ENCODE measurements around the gene FBLN1.
A peak's percentile ranks its signal among the peaks of the same experiment; 100 is the strongest.

The FBLN1 gene

DNA sequence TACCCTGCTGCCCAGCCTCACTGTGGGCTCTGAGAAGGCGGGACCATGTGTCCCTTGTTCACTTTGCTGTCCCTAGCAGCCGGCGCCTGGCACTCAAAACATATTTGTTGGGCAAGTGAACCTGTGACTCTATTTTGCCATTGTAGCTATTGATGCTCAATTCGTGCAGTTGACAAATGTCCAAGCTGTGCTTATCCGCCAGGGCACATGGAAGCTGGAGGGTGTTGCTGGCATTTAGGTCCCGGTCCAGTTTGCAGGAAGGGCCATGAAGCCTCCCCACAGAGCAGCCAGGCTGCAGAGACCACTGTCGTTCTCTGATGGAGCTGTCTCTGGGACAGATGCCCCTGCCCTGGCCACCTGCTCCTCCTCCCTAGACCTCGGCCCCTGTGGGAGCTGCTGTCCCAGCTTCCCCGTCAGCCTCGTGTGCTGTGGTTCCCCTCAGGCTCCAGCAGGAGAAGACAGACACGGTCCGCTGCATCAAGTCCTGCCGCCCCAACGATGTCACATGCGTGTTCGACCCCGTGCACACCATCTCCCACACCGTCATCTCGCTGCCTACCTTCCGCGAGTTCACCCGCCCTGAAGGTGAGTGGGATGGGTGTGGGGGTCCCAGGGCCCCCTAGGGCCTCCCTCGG, 71.5 kb downstream of the FBLN1 start:
- no peak for DNase-seq

DNA sequence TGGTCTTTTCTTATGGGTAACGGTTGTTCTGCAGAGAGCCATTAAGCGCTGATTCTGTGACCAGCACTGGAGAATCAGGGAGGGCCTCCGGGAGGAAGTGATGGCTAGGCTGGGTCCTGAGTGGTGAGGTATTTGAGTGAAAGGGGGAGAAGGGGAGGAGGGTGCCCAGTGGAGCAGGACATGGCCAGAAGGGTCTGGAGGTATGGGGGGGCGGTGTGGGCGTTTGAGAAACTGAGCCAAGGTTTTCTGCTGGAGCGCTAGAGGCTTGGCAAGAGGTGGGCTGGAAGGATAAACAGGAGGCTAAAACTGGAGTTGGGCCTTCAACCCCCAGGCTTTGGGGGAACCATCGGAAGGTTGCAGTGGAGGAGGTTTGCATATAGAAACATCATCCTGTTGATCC, 72.5 kb downstream of the FBLN1 start:
- DNase-seq, result no peak

- no peak for DNase-seq
Measured at GRCh38 chr22:45575607-45576272, 73.1 kb downstream of the FBLN1 start.

DNA sequence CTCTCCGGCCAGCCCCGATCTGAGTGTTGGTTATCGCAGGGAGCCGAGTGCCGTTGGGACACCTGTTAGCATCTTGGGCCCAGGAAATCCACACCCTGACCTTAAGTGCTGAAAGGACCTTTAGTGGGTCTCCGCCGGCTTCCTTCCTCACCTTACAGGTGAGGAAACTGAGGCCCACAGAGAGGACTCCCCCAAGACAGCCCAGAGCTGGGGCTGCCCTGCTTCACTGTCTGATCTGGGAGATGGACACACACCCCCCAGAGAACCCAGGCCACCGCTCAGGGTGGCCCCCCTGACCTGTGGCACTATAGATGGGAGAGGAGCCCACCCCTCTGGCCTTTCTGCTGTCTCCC, 73.6 kb downstream of the FBLN1 start:
- DNase-seq, result no peak

DNA sequence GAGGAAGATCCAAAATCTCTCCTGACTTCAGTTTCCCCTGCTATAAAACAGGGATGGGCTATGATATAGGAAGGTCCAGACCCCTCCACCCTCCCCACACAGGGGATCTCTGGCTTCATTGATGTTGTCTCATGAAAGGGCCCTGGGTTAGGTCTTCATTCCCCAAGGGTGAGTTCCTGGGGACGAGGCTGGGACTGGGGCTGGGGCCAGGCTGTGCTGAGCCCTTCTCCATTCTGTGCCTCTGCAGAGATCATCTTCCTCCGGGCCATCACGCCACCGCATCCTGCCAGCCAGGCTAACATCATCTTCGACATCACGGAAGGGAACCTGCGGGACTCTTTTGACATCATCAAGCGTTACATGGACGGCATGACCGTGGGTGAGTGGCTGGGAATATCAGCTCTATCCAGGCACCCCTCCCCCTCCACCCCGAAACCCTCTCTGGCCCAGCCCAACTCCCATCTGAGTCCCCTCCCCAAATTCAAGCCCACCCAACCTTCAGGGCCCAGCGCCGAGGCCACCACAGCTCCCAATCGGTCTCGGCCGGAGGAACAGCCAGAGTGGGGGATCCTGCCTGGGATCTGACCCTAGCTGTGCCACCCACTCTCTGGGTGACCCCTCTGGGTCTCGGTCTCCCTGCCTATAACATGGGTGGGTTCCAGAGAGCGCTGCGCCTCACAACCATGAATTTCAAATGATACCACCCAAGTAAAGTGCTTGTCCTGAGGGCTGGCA, 74.2 kb downstream of the FBLN1 start:
- no peak for DNase-seq

DNA sequence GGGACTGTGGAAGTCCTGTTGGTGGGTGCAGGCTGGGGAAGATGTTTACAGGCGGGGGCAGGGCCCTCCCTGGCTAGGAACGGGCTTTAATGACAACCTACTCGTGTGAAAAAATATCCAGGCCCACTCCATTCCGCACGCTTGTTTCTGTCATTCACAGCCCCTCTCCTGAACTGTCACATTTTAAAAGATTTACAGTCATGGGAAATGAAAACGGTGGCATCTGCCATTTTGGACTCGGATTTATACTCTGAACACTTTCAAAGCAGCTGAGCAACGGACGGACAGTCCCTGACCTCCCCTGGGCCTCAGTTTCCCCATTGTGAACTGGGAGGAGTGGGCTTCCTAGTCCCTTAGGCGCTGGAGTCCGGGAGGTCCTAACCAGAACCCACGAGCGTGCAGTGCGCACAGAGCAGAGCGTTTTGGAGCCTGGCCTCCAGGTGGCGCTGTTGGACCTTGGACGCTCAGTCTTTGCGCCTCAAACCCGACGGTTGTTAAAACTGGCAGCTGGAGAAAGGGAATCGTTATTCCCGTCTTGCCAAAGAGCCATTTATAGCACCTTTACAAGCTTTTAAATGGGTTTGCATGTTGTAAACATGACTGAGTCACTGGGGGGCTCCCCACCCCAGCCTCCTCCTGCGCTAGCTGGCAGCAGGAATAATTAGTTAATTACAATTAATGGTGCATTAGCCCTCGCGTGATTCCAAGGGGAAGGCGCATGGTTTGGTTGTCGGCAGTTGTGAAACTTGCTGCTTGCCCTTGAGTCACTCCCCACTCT, 75.3 kb downstream of the FBLN1 start:
- DNase-seq, result peak; percentile 53 to 79

GRCh38 chr22:45578524-45579147, 76.0 kb downstream of the FBLN1 start:
- no peak for DNase-seq

DNA sequence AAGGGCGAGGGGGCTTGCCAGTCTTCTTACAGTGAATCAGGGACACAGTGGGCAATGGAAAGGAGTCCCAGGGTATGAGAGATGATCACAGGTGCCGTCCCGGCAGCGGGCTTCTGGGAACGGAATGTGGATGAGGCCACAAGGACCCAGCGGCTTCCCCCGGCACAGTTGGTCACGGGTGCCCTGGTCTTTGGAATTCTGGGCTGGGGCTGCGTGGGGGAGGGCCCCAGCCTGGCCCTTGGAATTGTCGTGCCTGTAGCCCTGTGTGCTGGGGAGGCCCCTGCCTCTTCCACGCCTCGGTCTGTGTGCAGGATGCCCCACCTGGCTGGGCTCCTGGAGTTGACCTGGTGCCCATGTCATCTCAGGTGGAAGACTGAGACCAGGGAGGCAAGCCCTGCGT, 76.6 kb downstream of the FBLN1 start:
- DNase-seq, result no peak

DNA sequence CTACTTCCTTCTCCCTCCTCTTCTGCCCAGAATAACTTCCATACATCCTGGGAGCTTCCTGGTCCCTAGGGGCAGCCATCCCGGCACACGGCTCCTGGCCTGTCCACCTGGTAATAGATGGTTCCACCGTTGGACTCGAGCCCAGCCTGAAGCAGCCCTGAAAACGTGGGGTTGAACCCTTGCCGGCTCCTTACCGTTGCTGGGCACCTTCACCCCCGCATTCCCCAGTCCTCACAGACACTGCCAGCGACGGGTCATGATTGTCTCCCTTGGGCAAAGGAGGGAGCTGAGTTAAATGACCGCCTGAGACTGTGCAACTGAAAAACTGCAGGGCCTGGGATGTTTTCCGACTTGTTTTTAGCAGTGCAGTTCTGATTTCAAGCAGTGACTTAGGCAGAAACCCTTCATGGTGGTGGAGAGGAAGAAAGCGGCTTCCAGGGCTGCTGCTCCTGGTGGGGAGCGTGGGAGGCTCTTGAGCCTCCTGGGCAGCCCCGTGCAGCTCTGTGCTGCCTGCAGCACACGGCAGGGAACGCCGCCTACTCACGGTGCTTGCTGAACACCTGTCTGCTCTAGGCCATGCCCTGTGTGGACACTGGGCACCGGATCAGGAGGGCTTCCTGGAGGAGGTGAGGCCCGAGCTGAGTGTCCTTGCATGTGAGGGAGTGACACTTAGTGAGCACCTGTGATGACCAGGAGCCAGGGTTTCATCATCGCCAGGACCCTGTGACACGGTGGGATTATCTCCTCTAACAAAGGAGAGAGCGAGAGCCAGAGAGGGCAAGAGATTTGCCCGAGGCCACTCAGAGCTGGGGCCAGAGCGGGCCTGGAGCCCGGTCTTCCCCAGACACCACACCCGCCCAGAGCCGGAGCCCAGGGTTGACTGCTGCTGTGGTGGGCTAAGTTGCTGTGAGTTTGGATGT, 77.4 kb downstream of the FBLN1 start:
- DNase-seq, result no peak

- DNase-seq, result no peak
Measured at GRCh38 chr22:45580726-45581381, 78.2 kb downstream of the FBLN1 start.

DNA sequence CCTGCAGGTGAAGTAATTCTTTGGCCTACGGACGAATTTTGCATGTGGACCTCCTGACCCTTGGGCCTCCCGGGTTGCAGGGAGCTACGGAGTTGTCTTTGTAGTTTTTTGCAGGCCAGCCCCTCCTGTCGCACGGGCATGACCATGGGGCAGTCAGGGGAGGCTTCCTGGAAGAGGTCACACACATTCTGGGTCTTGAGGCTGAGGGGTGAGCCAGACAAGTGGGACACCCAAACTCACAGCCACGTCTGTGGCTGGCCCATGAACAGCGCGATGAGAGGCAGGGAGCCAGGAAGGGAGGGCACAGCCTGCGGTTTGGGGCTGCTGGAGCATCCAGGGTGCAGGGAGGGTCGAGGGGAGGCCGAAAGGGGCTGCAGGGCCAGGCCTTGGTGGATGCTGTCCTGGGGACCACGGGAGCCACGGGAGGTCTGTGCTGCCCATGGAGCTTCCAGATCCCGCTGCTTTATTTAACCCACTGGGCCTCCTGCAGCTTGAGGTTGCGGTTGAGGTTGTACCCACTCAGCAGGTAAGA, 78.9 kb downstream of the FBLN1 start:
- DNase-seq, result no peak

GRCh38 chr22:45582236-45582954, 79.7 kb downstream of the FBLN1 start:
- no peak for DNase-seq

- no peak for DNase-seq
Measured at GRCh38 chr22:45582955-45583320, 80.3 kb downstream of the FBLN1 start.

DNA sequence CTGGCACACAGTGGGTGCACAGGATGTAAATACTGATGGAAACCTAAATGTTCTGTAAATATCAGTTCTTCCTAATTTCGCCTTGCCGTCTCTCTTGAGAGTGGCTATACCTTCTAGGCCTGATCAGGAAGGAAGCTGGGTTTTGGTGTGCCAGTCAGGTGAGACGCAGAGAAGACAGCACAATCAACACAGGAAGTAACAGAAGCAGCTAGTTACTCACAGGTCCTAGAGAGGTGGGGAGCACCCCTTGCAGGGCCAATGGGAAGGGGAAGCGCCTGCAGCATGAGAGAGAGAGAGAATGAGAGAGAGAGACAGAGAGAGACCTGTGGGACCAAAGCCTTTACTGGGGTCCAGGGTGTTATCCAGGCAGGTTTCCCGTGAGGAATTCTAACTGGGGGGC, 80.8 kb downstream of the FBLN1 start:
- no peak for DNase-seq

GRCh38 chr22:45584121-45584570, 81.5 kb downstream of the FBLN1 start:
- no peak for DNase-seq

DNA sequence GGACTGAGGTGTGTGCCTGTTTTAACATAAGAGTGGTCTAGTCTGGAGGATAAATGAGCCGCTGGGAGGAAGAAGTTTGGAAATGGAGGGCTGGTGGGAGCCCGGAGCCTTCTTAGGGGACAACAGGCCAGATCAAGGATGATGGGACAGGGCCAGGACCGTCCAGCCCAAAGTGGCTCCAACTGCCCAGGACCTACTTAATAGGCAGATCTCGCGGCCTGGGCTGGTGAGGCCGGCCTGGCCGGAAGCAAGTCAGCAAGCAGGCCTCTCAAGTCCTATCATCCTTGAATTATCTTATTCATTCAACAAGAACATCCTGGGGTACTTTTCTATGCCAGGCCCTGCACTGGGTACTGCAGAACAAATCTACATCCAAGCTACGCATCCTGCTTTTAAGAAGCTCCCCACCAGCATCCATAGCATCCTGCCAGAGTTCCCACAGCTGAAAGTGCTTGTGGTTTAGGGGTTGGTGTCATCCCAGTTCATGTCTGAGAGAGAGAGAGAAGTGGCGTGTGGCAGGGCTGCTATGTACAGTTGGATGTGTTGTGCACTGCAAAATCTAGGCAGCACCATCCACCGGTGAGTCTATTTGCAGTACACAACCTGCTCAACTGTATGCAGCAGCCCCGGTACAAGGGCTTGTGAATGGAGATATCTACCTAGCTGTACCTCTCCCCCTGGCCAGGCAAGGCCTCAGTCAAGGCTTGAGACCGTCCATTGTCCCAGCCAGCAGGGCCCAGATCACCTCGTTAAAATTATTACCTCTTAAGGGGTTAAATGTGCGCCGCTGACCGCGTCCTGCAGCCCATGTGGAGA, 82.1 kb downstream of the FBLN1 start:
- no peak for DNase-seq

GRCh38 chr22:45585437-45585755, 82.7 kb downstream of the FBLN1 start:
- no peak for DNase-seq

DNA sequence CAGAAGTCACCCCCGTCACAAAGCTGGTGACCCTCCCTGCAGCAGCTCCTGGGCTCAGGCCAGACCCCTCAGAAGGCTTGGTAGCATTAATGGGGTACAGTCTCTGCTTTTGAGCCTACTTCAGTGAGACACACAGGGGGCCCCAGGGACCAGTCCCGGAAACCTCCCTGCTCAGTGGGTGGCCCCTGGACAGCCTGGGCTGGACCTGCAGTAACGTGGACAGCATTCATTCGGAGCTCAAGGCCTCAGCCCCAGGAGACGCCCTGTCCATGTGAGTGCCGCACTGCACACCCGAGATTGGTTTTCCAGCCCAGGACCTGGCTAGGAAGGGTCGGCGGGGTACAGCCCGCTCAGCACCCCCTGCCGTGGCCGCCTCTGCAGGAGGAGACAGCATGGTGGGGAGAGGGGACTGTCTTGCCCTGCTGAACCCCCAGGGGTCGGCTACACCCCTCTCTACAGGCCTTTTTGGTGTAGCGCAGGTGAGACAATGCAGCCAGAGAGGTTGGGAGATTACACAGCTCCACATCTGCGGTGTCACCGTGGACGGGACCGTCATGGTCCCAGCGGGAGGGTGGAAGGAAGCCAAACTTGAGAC, 83.4 kb downstream of the FBLN1 start:
- no peak for DNase-seq

All from stimulated activated CD4-positive, alpha-beta T cell treated with anti-CD3 and anti-CD28 coated beads, Interleukin-4, amount 100 ng/mL, for 4 hours (primary cell).